ENCODE results near the gene AMN.

Gene AMN

DNA sequence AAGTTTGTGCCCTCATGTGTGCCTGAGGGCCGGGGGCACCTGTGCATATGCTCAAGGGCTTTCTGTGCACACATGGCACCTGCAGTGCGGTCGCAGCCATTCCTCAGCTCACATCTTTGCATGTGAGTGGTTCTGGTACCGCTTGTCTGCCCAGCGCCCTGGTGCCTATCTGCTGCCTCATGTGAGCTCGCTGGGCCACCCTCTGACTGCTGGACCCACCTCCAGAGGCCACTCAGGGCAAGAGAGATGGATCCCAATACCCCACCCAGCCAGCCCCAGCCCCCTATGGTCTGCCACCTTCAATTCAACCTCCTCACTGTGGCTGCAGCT lies 5.4 kb upstream of the AMN start:
- TF ChIP-seq, protein P1, sequence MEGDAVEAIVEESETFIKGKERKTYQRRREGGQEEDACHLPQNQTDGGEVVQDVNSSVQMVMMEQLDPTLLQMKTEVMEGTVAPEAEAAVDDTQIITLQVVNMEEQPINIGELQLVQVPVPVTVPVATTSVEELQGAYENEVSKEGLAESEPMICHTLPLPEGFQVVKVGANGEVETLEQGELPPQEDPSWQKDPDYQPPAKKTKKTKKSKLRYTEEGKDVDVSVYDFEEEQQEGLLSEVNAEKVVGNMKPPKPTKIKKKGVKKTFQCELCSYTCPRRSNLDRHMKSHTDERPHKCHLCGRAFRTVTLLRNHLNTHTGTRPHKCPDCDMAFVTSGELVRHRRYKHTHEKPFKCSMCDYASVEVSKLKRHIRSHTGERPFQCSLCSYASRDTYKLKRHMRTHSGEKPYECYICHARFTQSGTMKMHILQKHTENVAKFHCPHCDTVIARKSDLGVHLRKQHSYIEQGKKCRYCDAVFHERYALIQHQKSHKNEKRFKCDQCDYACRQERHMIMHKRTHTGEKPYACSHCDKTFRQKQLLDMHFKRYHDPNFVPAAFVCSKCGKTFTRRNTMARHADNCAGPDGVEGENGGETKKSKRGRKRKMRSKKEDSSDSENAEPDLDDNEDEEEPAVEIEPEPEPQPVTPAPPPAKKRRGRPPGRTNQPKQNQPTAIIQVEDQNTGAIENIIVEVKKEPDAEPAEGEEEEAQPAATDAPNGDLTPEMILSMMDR (IDR thresholded peaks at IDR 0.05; ENCODE audit: extremely low read depth, insufficient read depth, missing control alignments): no peak
- peak; percentile 46 for DNase-seq (ENCODE audit: low spot score)
- in situ Hi-C loops (cut with MboI; ENCODE audit: low pct_unique_long_range_greater_than_20kb, low sequenced_read_pairs, unreplicated experiment): loop anchor here (10.0 kb wide), 2 partner anchors 142 to 222 kb away; partner anchors contain the start of gene TRAF3

DNA sequence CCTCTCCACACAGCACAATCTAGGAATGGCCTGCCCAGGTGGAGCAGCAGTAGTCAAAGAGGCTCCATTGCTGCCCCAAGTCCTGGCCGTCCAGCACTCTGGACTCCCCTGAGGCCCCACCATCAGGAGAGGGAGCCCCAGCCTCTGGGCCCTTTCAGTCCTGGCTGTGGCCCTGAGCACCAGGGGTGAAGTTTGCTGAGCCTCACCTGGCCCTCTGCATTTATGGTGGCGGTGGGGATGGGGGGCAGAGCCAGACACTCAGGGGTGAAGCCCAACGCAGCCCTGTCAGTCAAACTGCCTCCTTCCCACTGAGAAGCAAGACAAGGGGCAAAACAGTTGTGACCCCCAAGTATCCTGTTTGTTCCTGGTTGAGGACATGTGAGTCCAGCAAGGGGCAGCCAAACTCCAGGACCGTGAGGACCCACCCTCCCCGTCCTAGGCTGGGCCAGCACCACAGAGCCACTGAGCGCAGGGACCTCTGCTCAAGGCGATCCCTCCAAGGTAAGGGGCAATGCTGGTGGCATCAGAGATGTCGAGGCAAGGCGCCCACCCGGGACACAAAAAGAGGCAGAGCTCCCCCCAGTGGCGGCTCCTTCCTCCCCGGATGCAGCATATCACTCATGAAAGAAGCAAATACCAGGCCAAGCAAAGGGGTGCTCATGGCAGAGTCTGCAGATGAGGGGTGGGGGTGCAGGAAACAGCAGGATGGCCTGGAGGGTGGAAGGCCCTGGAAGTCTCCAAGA lies 4.8 kb upstream of the AMN start:
- in situ Hi-C loops (cut with MboI; ENCODE audit: low pct_unique_long_range_greater_than_20kb, low sequenced_read_pairs, unreplicated experiment): loop anchor here (10.0 kb wide), 2 partner anchors 143 to 223 kb away; partner anchors contain the start of gene TRAF3
- DNase-seq (ENCODE audit: low spot score): peak; percentile 86

DNA sequence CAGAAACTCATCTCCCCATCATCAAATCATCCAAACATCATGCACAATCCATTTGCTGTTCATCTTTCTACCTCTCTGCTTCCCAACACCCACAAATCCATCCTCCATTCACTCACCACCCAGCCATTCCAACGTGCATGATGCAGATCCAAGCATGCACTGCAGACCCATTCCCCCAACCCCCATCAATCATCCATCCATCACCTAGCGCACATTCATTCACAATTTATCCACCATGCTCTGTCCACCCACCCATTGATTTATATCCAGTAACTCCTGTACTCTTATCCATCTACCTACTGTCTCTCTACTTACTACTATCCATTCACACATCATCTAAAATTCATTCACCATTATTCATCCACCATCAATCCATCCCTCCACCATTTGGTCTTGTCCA lies 4.0 kb upstream of the AMN start:
- DNase-seq (ENCODE audit: low spot score): no peak
- in situ Hi-C loops (cut with MboI; ENCODE audit: low pct_unique_long_range_greater_than_20kb, low sequenced_read_pairs, unreplicated experiment): loop anchor here (10.0 kb wide), 2 partner anchors 144 to 224 kb away; partner anchors contain the start of gene TRAF3

More for the DNA sequence above, 4.8 kb upstream of the AMN start:
- TF ChIP-seq, protein P1 (IDR thresholded peaks at IDR 0.05; ENCODE audit: extremely low read depth, insufficient read depth, missing control alignments): peak; percentile 80

DNA sequence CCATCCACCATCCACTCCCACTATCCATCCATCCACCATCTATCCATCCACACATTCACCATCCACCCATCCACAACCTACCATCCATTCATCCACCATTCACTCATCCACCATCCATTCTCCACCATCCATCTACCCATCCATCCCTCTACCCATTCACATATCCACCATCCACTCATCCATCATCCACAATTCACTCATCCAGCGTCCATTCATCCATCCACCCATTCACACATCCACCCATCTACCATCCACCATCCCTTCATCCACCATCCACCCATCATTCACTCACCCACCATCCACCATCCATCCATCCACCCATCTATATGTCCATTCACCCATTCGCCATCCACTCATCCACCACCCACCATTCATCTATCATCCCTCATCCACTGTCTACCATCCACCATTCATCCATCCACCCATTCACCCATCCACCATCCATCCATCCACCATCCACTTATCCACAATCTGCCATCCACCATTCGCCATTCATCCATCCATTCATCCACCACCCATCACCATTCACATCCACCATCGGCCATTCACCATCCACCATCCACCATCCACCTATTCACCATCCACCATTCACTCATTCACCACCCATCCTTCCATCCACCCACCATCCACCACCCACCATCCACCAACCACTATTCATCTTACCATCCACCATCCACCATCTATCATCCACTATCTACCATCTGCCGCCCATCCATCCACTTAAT lies 2.0 kb upstream of the AMN start:
- TF ChIP-seq, protein P1 (IDR thresholded peaks at IDR 0.05; ENCODE audit: extremely low read depth, insufficient read depth, missing control alignments): no peak
- in situ Hi-C loops (cut with MboI; ENCODE audit: low pct_unique_long_range_greater_than_20kb, low sequenced_read_pairs, unreplicated experiment): no loop called here
- no peak for DNase-seq (ENCODE audit: low spot score)

More for the DNA sequence above, 4.0 kb upstream of the AMN start:
- TF ChIP-seq, protein P1 (IDR thresholded peaks at IDR 0.05; ENCODE audit: extremely low read depth, insufficient read depth, missing control alignments): no peak

DNA sequence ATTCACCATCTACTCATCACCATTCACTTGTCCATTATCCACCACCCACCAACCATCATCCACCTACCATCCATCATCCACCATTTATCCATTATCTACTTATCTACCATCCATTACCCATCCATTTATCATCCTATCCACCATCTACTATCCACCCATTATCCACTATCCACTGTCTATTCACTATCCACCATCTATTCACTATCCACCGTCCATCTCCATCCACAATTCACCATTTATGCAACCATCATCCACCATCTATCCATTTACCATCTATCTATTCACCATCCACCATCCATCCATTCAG lies 1.5 kb upstream of the AMN start:
- no peak for DNase-seq (ENCODE audit: low spot score)
- TF ChIP-seq, protein P1 (IDR thresholded peaks at IDR 0.05; ENCODE audit: extremely low read depth, insufficient read depth, missing control alignments): no peak
- in situ Hi-C loops (cut with MboI; ENCODE audit: low pct_unique_long_range_greater_than_20kb, low sequenced_read_pairs, unreplicated experiment): no loop called here

DNA sequence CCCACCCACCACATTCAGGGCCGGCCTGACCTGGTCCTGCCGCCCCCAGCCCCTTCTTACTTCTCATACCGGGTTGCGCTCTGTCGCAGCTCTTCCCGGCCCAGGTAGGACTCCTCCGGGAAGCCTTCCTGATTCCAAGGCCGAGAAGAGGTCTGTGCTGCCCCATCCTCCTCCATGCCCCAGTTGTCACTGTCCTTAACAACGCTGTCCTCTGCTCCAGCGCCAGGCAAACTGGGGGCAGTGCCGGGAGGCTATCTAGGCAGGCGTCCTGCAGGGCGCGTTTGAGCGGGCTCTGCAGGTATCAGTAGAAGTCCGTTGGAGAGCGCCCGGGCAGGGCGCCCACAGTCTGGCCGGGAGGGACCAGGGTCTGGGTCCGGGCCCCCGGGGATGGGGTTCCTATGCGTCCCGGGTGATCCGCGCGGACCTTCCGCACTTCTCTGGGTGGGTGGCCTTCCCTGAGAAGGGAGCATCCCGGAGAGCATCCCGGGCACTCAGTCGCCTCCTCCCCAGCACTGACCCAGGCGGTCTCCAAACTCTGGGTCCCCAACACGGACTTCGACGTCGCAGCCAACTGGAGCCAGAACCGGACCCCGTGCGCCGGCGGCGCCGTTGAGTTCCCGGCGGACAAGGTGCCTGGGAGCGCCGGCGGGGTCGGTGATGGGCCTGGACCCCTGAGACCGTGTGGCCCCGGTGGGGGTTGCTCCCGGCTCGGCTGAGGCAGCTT lies 900 bp downstream of the AMN start:
- TF ChIP-seq, protein P1 (IDR thresholded peaks at IDR 0.05; ENCODE audit: extremely low read depth, insufficient read depth, missing control alignments): no peak
- in situ Hi-C loops (cut with MboI; ENCODE audit: low pct_unique_long_range_greater_than_20kb, low sequenced_read_pairs, unreplicated experiment): no loop called here
- DNase-seq (ENCODE audit: low spot score): peak; percentile 35
